ENCODE results near the gene METTL9. TPM values are rescaled to one million over a fixed set of nuclear protein-coding genes. Genes with fewer than 3 reads are reported as not detected.
A peak's percentile ranks its signal among the peaks of the same experiment; 100 is the strongest.

The METTL9 gene
- total and polyA plus RNA-seq, 12 donors: 35.7 to 398 (median 212) TPM

- intact Hi-C loops (cut with DNase I): no loop called here
- peaks cover 0 to 15% of the 10 kb centered on the region in 2 donors for H3K36me3 ChIP-seq (replicated peaks in 1 of 2)
Measured at GRCh38 chr16:21622545-21622944, 23.2 kb downstream of the METTL9 start.

GRCh38 chr16:21625026-21625425 is 25.6 kb downstream of the METTL9 start:
- 44 to 70% (median 47%) methylated on average over 1 of the region's 1 CpG for WGBS, 4 donors

More at GRCh38 chr16:21622545-21622944, 23.2 kb downstream of the METTL9 start:
- Histone ChIP-seq H3K4me3 (no peak overlapping the region), H3K4me1 (replicated peaks in 1 of 2) (peaks cover 20 to 52% of the 10 kb centered on the region in 2 donors), H3K27ac (no peak overlapping the region), H3K9me3 (replicated peaks in 1 of 3) (no peaks in the 10 kb centered on the region), H3K27me3 (no peaks in the 10 kb centered on the region)
- no peak for DNase-seq
- TF ChIP-seq POLR2A (IDR thresholded peaks at IDR 0.05) (no peak), CTCF (IDR thresholded peaks at IDR 0.05) (no peak)
- 96 to 100% (median 96%) methylated on average over 1 of the region's 1 CpG for WGBS, 4 donors

GRCh38 chr16:21626659-21627277 is 27.4 kb downstream of the METTL9 start:
- WGBS, 4 donors: 23 to 27% (median 26%) methylated on average over 6 of the region's 6 CpGs
- Histone ChIP-seq H3K4me3 (no peak overlapping the region), H3K4me1 (replicated peaks in 1 of 2) (peaks cover 18 to 53% of the 10 kb centered on the region in 2 donors), H3K27ac (peak overlapping the region in 3 of 5 donors; percentile 3 to 75 (median 72)), H3K36me3 (replicated peaks in 1 of 2) (peaks cover 0 to 7% of the 10 kb centered on the region in 2 donors), H3K9me3 (replicated peaks in 1 of 3) (no peaks in the 10 kb centered on the region), H3K27me3 (no peaks in the 10 kb centered on the region)
- intact Hi-C loops (cut with DNase I): no loop called here
- TF ChIP-seq POLR2A (IDR thresholded peaks at IDR 0.05) (no peak), CTCF (IDR thresholded peaks at IDR 0.05) (no peak)
- DNase-seq: peak in 6 of 7 donors; percentile 43 to 89 (median 59)

More at GRCh38 chr16:21625026-21625425, 25.6 kb downstream of the METTL9 start:
- Histone ChIP-seq H3K4me3 (no peak overlapping the region), H3K27ac (no peak overlapping the region), H3K27me3 (no peaks in the 10 kb centered on the region), H3K36me3 (replicated peaks in 1 of 2) (peaks cover 0 to 7% of the 10 kb centered on the region in 2 donors), H3K4me1 (replicated peaks in 1 of 2) (peaks cover 10 to 47% of the 10 kb centered on the region in 2 donors), H3K9me3 (replicated peaks in 1 of 3) (no peaks in the 10 kb centered on the region)
- DNase-seq: no peak
- TF ChIP-seq POLR2A (IDR thresholded peaks at IDR 0.05): no peak
- TF ChIP-seq CTCF (IDR thresholded peaks at IDR 0.05): no peak
- intact Hi-C loops (cut with DNase I): no loop called here

GRCh38 chr16:21628121-21628726 is 28.8 kb downstream of the METTL9 start:
- H3K4me3 ChIP-seq: no peak overlapping the region
- DNase-seq: no peak

More at GRCh38 chr16:21628121-21628726, 28.8 kb downstream of the METTL9 start:
- intact Hi-C loops (cut with DNase I): no loop called here
- Histone ChIP-seq H3K36me3 (replicated peaks in 1 of 2) (peaks cover 0 to 7% of the 10 kb centered on the region in 2 donors), H3K4me1 (replicated peaks in 1 of 2) (peaks cover 22 to 65% of the 10 kb centered on the region in 2 donors), H3K27ac (peak overlapping the region in 2 of 5 donors; percentile 9 to 53), H3K9me3 (replicated peaks in 1 of 3) (no peaks in the 10 kb centered on the region), H3K27me3 (no peaks in the 10 kb centered on the region)
- TF ChIP-seq POLR2A (IDR thresholded peaks at IDR 0.05): no peak
- TF ChIP-seq CTCF (IDR thresholded peaks at IDR 0.05): no peak
- 78 to 89% (median 89%) methylated on average over 3 to 5 of the region's 5 CpGs for WGBS, 4 donors
